SK-N-DZ (cell line): ENCODE results near the gene CDC42. TPM values are rescaled to one million over a fixed set of nuclear protein-coding genes. Genes with fewer than 3 reads are reported as not detected.
"Not testable (repeated sequence)": the region's sequence is repeated elsewhere in the genome, so short reads cannot be mapped to it uniquely, and the experiment has no call there.

ENCODE experiments used
- DNase-seq: peaks from one replicate; pipeline ENCODE4 v3.0.0-alpha.2; 2015; ENCODE audit warnings: low spot score
- polyA plus RNA-seq, 2 experiments: library from polyadenylated mRNA; depleted of rRNA; stranded (reverse); fragments of >200 nt; gene quantifications; 2 replicates each; pipeline ENCODE4 v1.2.3, GENCODE V29; 2014

Gene CDC42
- 143 and 173 TPM in 2 replicates for polyA plus RNA-seq (2014; cell fraction: cytosol; rRNA removed)
- polyA plus RNA-seq (2014; cell fraction: nucleus; rRNA removed) = 55.2 and 70.2 TPM in 2 replicates

GRCh38 chr1:22052115-22053016 is at the start of gene CDC42:
Gene CDC42, plus strand, starts transcription at chr1:22052709. Its CDS starts 25,770 bp downstream, at chr1:22078479.
- DNase-seq = peak; percentile 93

GRCh38 chr1:22002875-22003274 is 49.6 kb upstream of the CDC42 start:
- not testable (repeated sequence) for DNase-seq

GRCh38 chr1:22003959-22004358 is 48.5 kb upstream of the CDC42 start:
- DNase-seq = not testable (repeated sequence)

GRCh38 chr1:22005261-22006149 is 47.0 kb upstream of the CDC42 start:
- DNase-seq = not testable (repeated sequence)

GRCh38 chr1:22006736-22007135 is 45.8 kb upstream of the CDC42 start:
- not testable (repeated sequence) for DNase-seq

- not testable (repeated sequence) for DNase-seq
Observed at GRCh38 chr1:22007262-22007661, 45.2 kb upstream of the CDC42 start.

- not testable (repeated sequence) for DNase-seq
Observed at GRCh38 chr1:22009566-22009965, 42.9 kb upstream of the CDC42 start.

- DNase-seq = not testable (repeated sequence)
Observed at GRCh38 chr1:22012752-22013151, 39.8 kb upstream of the CDC42 start.

- not testable (repeated sequence) for DNase-seq
Observed at GRCh38 chr1:22014575-22015206, 37.8 kb upstream of the CDC42 start.

- peak; percentile 16 for DNase-seq
Observed at GRCh38 chr1:22018583-22019559, 33.6 kb upstream of the CDC42 start.

GRCh38 chr1:22021061-22021460 is 31.4 kb upstream of the CDC42 start:
- DNase-seq = no peak

- peak; percentile 81 for DNase-seq
Observed at GRCh38 chr1:22024485-22025367, 27.8 kb upstream of the CDC42 start.

- peak; percentile 91 for DNase-seq
Observed at GRCh38 chr1:22025368-22026155, 26.9 kb upstream of the CDC42 start.

GRCh38 chr1:22026924-22027289 is 25.6 kb upstream of the CDC42 start:
- no peak for DNase-seq

GRCh38 chr1:22030057-22030456 is 22.5 kb upstream of the CDC42 start:
- DNase-seq = no peak

GRCh38 chr1:22030473-22030872 is 22.0 kb upstream of the CDC42 start:
- no peak for DNase-seq

GRCh38 chr1:22031214-22031962 is 21.1 kb upstream of the CDC42 start:
- DNase-seq = peak; percentile 84

- not testable (repeated sequence) for DNase-seq
Observed at GRCh38 chr1:22034834-22035233, 17.7 kb upstream of the CDC42 start.
